Fibroblast of mammary gland (primary cell): ENCODE data around the gene WFDC8.

Experiments
- DNase-seq: peaks from one replicate; pipeline ENCODE4 v3.0.0-alpha.2; 2010; ENCODE audit warnings: low read depth
- H3K4me3 ChIP-seq: 2 replicates; pipeline ENCODE4 v1.5.1; 2011; ENCODE audit warnings: low read depth, mild to moderate bottlenecking, low read length, moderate library complexity; ENCODE audit not compliant: control insufficient read depth
- CTCF ChIP-seq: conservative IDR thresholded peaks from 2 replicates; pipeline ENCODE4 v1.5.1; 2011; ENCODE audit warnings: low read depth, low read length, inconsistent platforms; ENCODE audit not compliant: control insufficient read depth, insufficient read depth

Gene WFDC8

GRCh38 chr20:45538209-45538799 lies 40.8 kb downstream of the WFDC8 start:
- no peak overlapping the region for H3K4me3 ChIP-seq
- TF ChIP-seq CTCF = no peak
- no peak for DNase-seq

GRCh38 chr20:45527294-45527693 lies 51.8 kb downstream of the WFDC8 start:
- H3K4me3 ChIP-seq = no peak overlapping the region
- no peak for TF ChIP-seq CTCF

GRCh38 chr20:45523821-45524220 lies 55.3 kb downstream of the WFDC8 start:
- no peak for TF ChIP-seq CTCF
- H3K4me3 ChIP-seq = no peak overlapping the region
- peak; percentile 28 for DNase-seq

More at GRCh38 chr20:45527294-45527693, 51.8 kb downstream of the WFDC8 start:
- no peak for DNase-seq

GRCh38 chr20:45518282-45518681 lies 60.8 kb downstream of the WFDC8 start:
- TF ChIP-seq CTCF = no peak
- H3K4me3 ChIP-seq = no peak overlapping the region
- DNase-seq = peak; percentile 11

GRCh38 chr20:45515147-45515913 lies 63.8 kb downstream of the WFDC8 start, which contains the start of gene SPINT3:
Gene SPINT3 (minus strand): TSS chr20:45515622. CDS start chr20:45515608, 14 bp downstream.
- no peak for TF ChIP-seq CTCF
- H3K4me3 ChIP-seq = no peak within 1 kb of the TSS
- no peak for DNase-seq

GRCh38 chr20:45510242-45510862 lies 68.7 kb downstream of the WFDC8 start:
- H3K4me3 ChIP-seq = no peak overlapping the region
- DNase-seq = peak; percentile 3
- no peak for TF ChIP-seq CTCF
